NOMO-1 (cell line): ENCODE measurements around the gene RPH3AL.
"Not testable (repeated sequence)": the region's sequence is repeated elsewhere in the genome, so short reads cannot be mapped to it uniquely, and the experiment has no call there.

Experiments used
- DNase-seq, 2 experiments: peaks; one replicate each; lab custom pipeline; 2025; ENCODE audit not compliant: unreplicated experiment in 2 of 2; lab: John Stamatoyannopoulos, UW

RPH3AL gene

GRCh38 chr17:379531-380465 lies 27.2 kb upstream of the RPH3AL start:
- no peak for DNase-seq

DNA sequence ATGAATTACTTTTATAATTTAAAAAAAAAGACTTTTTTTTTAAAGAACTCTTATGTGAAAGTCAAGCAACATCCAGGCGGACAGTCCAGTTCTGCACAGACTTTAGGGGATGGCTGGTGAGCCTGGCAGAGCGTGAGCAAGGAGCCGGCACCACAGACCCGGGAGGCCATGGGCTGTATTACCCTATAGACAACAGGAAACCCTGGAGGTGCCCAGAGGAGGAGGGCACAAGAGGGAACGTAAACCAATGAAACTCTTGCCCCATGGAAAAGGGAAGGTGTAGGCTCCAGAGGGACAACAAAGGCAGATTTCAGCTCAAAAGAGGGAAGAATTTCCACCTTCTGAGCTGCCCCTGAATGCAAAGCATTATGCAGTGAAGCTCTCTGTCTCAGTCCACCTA lies 25.5 kb upstream of the RPH3AL start:
- no peak for DNase-seq

- DNase-seq: peak in 1 of 2 experiments; percentile 27
Measured at GRCh38 chr17:376936-377863, 24.6 kb upstream of the RPH3AL start.

GRCh38 chr17:373613-374230 lies 21.1 kb upstream of the RPH3AL start:
- no peak for DNase-seq

DNA sequence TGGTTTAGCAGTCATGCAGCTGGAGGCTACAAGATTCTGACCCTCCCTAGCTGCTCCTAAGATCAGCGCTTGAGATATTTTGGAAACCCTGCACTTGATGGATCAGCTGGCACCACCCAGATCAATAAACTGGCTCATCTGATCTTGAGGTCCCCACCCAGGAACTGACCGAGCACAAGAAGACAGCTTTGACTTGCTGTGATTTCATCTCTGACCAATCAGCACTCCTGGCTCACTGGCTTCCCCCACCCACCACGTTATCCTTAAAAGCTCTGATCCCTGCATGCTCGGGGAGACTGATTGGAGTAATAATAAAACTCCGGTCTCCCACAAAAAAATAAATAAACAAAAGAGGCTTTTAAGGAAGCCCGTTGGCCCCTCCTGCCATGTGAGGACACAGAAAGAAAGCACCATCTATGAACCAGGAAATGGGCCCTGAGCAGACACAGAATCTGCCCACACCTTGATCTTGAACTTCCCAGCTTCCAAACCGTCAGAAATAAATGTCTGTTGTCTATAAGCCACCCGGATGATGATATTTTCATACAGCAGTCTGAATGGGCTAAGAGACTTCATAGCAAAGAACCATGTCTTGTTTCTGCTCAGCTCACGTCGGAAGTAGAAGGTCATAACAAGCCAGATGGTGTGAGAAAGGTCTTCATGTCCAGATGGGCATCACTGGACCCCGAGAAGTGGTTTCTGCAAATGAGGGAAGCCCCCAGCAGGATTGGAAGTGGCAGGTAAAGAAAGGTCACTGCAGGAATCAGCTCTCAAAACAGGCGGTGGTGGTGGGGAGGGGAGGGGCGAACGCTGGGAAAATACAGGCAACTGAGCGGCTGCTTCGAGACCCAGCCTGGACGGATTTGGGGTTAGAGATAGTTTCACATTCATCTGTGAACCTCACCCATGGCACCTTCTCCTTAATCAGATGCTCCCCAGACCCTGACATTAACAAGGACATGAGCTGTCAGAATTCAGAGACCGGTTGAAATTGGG lies 19.8 kb upstream of the RPH3AL start:
- no peak for DNase-seq

GRCh38 chr17:371583-371982 lies 19.0 kb upstream of the RPH3AL start:
- no peak for DNase-seq

GRCh38 chr17:367656-368055 lies 15.0 kb upstream of the RPH3AL start:
- not testable (repeated sequence) for DNase-seq

DNA sequence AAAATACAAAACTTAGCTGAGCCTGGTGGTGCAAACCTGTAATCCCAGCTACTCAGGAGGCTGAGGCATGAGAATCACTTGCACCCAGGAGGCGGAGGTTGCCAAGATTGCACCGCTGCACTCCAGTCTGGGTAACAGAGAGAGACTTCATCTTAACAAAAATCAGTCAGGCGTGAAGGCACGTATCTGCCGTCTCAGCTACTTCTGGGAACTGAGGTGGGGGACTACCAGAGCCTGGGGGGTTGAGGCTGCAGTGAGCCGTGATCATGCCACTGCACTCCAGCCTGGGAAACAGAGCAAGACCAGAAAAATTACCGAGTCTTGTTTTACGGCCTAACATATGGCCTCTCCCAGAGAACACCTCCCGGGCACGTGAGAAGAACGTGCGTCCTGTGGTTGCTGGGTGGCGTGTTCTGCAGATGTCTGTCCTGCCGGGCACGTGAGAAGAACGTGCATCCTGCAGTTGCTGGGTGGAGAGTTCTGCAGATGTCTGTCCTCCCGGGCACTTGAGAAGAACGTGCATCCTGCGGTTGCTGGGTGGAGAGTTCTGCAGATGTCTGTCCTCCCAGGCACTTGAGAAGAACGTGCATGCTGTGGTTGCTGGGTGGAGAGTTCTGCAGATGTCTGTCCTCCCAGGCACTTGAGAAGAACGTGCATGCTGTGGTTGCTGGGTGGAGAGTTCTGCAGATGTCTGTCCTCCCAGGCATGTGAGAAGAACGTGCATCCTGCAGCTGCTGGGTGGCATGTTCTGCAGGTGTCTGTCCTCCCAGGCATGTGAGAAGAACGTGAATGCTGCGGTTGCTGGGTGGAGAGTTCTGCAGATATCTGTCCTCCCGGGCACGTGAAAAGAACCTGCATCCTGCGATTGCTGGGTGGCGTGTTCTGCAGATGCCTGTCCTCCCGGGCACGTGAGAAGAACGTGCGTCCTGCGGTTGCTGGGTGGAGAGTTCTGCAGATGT lies 14.3 kb upstream of the RPH3AL start:
- DNase-seq: not testable (repeated sequence)

DNA sequence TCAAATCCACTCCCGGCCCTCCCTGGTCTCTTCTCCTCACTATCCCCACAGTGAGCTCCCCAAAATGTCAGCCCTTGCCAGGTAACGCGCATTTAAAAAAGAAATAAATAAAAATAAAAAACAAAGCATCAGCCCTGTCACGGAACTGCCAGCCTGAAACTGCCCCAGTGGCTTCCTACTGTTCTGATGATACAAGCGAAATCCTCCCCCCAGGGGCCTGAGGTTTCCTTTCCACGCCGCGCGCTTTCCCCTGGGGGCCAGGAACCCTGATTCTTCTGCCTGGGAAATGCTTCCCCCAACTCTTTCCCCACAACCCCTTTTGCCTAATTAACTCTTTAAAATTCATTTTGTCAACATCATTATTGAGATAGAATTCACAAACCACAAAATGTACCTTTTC lies 12.2 kb upstream of the RPH3AL start:
- DNase-seq: no peak

DNA sequence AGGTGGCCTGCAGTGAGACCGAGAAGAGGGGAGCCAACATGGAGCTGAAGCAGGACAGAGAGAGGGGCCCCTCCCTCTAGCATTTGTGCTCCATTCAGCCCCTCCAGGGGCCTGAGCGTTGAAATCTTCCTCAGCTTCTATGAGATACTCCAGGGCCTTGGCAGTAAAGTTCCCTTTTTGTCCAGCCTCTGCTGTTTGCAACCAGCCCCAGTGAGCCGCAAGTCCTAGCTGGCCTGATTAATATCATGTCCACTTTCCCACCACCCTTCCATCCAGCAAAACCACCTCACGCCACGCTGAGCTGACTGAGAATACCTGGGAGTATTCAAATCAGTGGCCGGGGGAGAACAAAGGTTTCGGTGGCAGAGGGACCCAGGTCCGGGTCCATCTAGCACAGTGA lies 11.7 kb upstream of the RPH3AL start:
- DNase-seq: no peak

DNA sequence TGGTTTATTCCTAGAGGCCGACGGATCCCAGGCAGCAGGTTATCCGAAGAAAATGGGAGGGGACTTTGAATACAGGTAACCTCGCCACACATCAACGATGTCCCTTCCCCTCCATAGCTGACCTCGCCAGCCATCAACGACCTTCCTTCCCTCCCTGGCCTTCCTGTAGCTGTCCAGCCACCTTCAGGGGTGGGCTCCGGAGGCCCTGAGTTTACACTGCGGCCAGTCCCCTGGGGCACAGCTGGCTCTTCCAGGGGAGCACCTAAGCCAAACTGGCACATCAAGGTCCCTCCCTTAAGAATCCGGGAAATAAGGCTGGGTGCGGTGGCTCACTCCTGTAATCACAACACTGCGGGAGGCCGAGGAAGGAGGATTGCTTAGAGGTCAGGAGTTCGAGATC lies 10.1 kb upstream of the RPH3AL start:
- DNase-seq: no peak

DNA sequence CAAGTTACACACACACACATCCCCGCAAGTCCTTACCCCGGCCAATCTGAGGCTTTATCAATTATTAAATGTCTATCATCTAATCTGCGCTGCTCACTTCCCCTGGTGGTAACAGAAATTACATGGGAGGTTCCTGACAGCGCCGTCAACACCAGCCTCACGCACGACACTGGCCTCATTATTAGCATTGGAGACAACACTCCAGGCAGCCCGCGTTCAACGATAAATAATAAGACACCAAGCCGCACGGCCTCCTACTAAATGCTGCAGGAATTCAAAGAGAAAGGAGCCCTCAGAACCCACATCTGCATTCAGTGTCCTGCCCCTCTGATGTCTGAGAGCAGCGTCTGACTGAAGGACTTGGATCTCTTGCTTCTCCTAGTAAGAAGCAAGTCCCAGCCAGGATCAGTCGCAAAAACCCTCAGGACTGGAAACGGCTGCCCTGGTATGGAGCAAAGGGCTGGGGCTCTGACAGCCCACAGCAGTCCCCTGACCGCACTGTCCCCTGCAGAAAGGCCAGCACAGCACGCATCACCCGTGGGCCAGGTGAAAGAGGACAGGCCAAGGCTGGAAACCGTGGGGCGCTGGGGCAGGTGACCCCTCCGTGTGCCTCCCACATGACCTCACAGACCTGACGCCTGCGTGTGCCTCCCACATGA lies 7.6 kb upstream of the RPH3AL start:
- DNase-seq: no peak

DNA sequence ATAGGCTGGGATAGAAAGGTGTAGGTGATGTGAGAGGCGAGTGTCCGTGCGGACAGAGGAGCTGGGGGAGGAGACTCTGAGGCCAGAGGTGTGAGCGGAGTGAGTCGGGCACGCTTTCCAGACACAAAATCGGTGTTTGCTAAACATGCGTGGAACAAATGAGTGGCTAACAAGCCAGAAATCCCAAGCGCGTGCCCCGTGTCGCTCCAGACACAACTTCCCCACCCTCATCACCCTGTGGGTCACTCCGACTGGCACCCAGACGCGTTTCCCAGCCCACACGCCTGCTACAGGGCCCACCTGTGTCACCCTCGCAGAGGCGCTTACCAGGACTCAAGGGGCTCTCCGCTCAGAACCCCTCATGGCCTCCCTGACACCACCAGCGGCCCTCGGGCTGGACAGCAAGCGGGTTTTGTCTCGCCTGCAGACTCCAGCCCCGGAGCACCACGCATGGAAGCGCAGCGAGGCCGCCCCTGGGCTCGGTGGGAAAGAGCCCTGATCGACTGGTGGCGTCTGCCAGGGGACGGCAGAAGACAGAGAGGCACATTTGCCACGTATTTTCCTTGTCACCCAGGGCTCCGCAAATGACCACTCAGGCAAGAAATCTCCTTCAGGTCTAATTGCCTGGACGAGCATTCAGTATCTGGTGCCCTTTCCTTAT lies 6.0 kb upstream of the RPH3AL start:
- no peak for DNase-seq

DNA sequence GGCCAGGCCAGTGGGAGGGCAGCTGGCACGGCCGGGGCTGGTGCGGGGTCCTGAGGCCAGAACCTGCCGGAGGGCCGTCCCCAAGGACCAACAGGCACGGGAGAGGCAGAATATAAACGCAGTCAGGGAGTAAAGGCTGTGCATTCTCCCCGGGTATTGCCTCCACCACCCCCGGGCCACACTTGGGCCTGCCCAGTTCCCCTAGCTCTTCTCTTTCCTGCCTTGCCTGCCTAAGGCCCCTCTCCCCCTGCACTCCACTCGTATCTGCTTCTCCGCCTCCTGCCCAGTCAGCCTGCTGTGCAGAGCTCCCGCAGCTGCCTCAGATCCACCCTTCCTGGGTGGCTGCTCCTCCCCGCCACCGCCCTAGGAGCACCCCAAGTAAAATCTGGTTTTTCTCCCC lies 5.0 kb upstream of the RPH3AL start:
- no peak for DNase-seq

GRCh38 chr17:356671-357434 lies 4.2 kb upstream of the RPH3AL start:
- no peak for DNase-seq

GRCh38 chr17:354651-355556 lies 2.3 kb upstream of the RPH3AL start:
- no peak for DNase-seq
